Mesenchymal stem cell (in vitro differentiated cells and primary cell): ENCODE data around the gene MAP7D1.

ENCODE experiments used
- DNase-seq: peaks from one replicate; pipeline ENCODE4 v3.0.0-alpha.2; 2013
- H2AFZ ChIP-seq: one replicate; pipeline ENCODE4 v1.6.1; 2013; ENCODE audit warnings: low read depth, mild to moderate bottlenecking, control low read depth, inconsistent platforms, low read length, moderate library complexity
- H2AK5ac ChIP-seq: 2 replicates; pipeline ENCODE4 v1.6.1; 2013; ENCODE audit warnings: low read length, moderate library complexity, mild to moderate bottlenecking, inconsistent platforms; ENCODE audit not compliant: severe bottlenecking
- H2BK120ac ChIP-seq: one replicate; pipeline ENCODE4 v1.6.1; 2013; ENCODE audit warnings: low read depth, mild to moderate bottlenecking, inconsistent platforms, low read length, moderate library complexity
- H2BK12ac ChIP-seq, 2 experiments: one replicate each; pipeline ENCODE4 v1.6.1; 2013; ENCODE audit warnings: inconsistent platforms in 2 of 2, low read length in 2 of 2, mild to moderate bottlenecking in 2 of 2, moderate library complexity in 2 of 2, control low read depth in 1 of 2
- H2BK15ac ChIP-seq: one replicate; pipeline ENCODE4 v1.6.1; 2013; ENCODE audit warnings: mild to moderate bottlenecking, low read depth, inconsistent platforms; ENCODE audit not compliant: poor library complexity, severe bottlenecking
- H2BK5ac ChIP-seq: 2 replicates; pipeline ENCODE4 v1.6.1; 2013; ENCODE audit warnings: low read depth, mild to moderate bottlenecking, low read length, control low read depth, inconsistent platforms; ENCODE audit not compliant: poor library complexity, severe bottlenecking
- H3K14ac ChIP-seq, 2 experiments: one replicate each; pipeline ENCODE4 v1.6.1; 2013; ENCODE audit warnings: inconsistent platforms in 2 of 2, low read length in 2 of 2, control low read depth in 1 of 2, mild to moderate bottlenecking in 1 of 2, moderate library complexity in 1 of 2
- H3K18ac ChIP-seq, 2 experiments: one replicate each; pipeline ENCODE4 v1.6.1; 2013; ENCODE audit warnings: inconsistent platforms in 2 of 2, low read length in 2 of 2, control low read depth in 1 of 2, low read depth in 1 of 2, mild to moderate bottlenecking in 1 of 2
- H3K23ac ChIP-seq, 2 experiments: one replicate each; pipeline ENCODE4 v1.6.1; 2013; ENCODE audit warnings: inconsistent platforms in 2 of 2, low read length in 2 of 2, mild to moderate bottlenecking in 2 of 2, moderate library complexity in 2 of 2, control low read depth in 1 of 2
- H3K27ac ChIP-seq: 2 replicates; pipeline ENCODE4 v1.5.1; 2013; ENCODE audit warnings: mild to moderate bottlenecking, moderate library complexity, low read length, control low read depth, inconsistent platforms; ENCODE audit not compliant: poor library complexity, severe bottlenecking
- H3K27me3 ChIP-seq, 2 experiments: 2 replicates each; pipeline versions ENCODE4 v1.6.1 to v1.7.0; 2013; ENCODE audit warnings: low read length in 2 of 2, mild to moderate bottlenecking in 2 of 2, moderate library complexity in 2 of 2, control low read depth in 1 of 2, inconsistent platforms in 1 of 2; ENCODE audit not compliant: control insufficient read depth in 1 of 2, insufficient read depth in 1 of 2
- H3K36me3 ChIP-seq, 2 experiments: 2 replicates each; pipeline versions ENCODE4 v1.6.1 to v1.7.0; 2013; ENCODE audit warnings: low read length in 2 of 2, control low read depth in 1 of 2, inconsistent platforms in 1 of 2, low read depth in 1 of 2, mild to moderate bottlenecking in 1 of 2; ENCODE audit not compliant: insufficient read depth in 2 of 2, control insufficient read depth in 1 of 2
- H3K4ac ChIP-seq, 2 experiments: one replicate each; pipeline ENCODE4 v1.6.1; 2013; ENCODE audit warnings: inconsistent platforms in 2 of 2, low read length in 2 of 2, mild to moderate bottlenecking in 2 of 2, moderate library complexity in 2 of 2, control low read depth in 1 of 2, low read depth in 1 of 2
- H3K4me1 ChIP-seq: 2 replicates; pipeline ENCODE4 v1.6.1; 2013; ENCODE audit warnings: low read depth, low read length, control low read depth; ENCODE audit not compliant: control insufficient read depth, insufficient read depth
- H3K4me2 ChIP-seq: 2 replicates; pipeline ENCODE4 v1.6.1; 2013; ENCODE audit warnings: low read length, mild to moderate bottlenecking, inconsistent platforms; ENCODE audit not compliant: poor library complexity, severe bottlenecking
- H3K4me3 ChIP-seq, 2 experiments: 2 replicates each; pipeline versions ENCODE4 v1.5.1 to v1.7.0; 2013; ENCODE audit warnings: low read length in 2 of 2, mild to moderate bottlenecking in 2 of 2, control low read depth in 1 of 2, low read depth in 1 of 2; ENCODE audit not compliant: insufficient read depth in 1 of 2
- H3K79me1 ChIP-seq: replicated peaks from 2 replicates; pipeline ENCODE4 v1.6.1; 2013; ENCODE audit warnings: mild to moderate bottlenecking, control low read depth, low read length, inconsistent platforms; ENCODE audit not compliant: poor library complexity, severe bottlenecking
- H3K9ac ChIP-seq: 2 replicates; pipeline ENCODE4 v1.7.0; 2013; ENCODE audit warnings: mild to moderate bottlenecking, low read length, moderate library complexity
- H3K9me3 ChIP-seq: 2 replicates; pipeline ENCODE4 v1.7.0; 2013; ENCODE audit warnings: mild to moderate bottlenecking, low read length; ENCODE audit not compliant: control insufficient read depth
- H4K8ac ChIP-seq: one replicate; pipeline ENCODE4 v1.6.1; 2013; ENCODE audit warnings: inconsistent platforms, mild to moderate bottlenecking, low read length, moderate library complexity
- H4K91ac ChIP-seq: one replicate; pipeline ENCODE4 v1.6.1; 2013; ENCODE audit warnings: mild to moderate bottlenecking, low read length, inconsistent platforms
- WGBS: methylation state at CpG from one replicate; pipeline ENCODE4 v1.1.7; 2013; ENCODE audit warnings: mixed read lengths; 5-methylcytosine and 5-hydroxymethylcytosine counted together

Gene MAP7D1

DNA sequence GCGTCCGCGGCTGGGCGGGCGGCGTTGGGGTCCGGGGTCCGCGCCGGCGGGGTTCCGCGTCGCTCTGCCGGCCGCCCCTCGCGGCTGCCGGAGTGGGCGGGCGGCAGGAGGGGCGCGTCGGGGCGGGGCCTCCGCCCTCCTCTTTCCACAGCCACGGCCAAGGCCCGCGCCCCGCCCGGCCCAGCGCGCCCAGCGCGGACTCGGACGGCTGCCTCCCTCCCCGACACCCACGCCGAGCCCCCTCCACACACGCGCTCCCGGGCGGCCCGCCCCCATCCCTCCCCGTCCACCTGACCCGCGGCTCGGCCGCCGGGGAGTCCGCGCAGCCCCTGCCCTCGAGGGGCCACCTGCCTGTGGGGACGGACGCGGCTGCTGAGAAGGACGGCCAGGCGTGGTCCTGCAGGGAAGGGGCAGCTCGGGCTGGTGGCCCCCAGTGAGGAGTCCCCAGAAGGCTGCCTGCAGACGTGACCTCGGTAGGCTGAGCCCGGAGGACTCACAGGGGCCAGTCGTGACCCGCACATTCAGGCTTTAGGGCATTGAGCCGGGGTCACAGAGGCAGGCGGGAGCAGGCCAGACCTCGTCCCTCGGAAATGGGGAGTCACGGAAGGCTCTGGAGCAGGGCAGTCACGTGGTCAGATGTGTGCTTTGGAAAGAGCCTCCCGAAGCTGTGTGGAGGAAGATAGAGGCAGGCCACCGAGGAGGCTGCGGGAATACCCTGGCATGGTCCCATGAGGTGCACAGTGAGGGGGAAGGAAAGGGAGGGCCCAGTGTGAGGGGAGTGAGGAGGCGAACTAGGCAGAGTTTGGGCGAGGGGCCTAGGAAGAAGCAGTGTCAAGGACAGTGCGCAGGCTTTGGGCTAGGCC is 30.6 kb upstream of the MAP7D1 start, which contains the start of gene COL8A2:
Gene COL8A2, minus strand, starts transcription at position 94 of the 863 bp plus-strand sequence. CDS start 24,980 bp downstream, outside the sequence.
- Histone ChIP-seq H4K8ac (no peak within 1 kb of the TSS), H3K4ac (no peak within 1 kb of the TSS), H3K27ac (no peak within 1 kb of the TSS), H3K36me3 (no peaks in the 10 kb centered on the region), H3K9ac (peak within 1 kb of the TSS; percentile 78), H3K14ac (no peak within 1 kb of the TSS), H2AK5ac (no peak within 1 kb of the TSS), H2BK5ac (no peak within 1 kb of the TSS), H3K79me1 (peaks cover 2% of the 10 kb centered on the region), H3K4me3 (peak within 1 kb of the TSS; percentile 56 to 75), H3K27me3 (peaks cover 0 to 9% of the 10 kb centered on the region in 2 experiments), H4K91ac (no peak within 1 kb of the TSS), H2BK12ac (no peak within 1 kb of the TSS), H3K23ac (no peak within 1 kb of the TSS), H3K4me2 (peak within 1 kb of the TSS; percentile 64), H3K4me1 (peaks cover 47% of the 10 kb centered on the region), H3K18ac (peak within 1 kb of the TSS in 1 of 2 experiments; percentile 18), H2BK120ac (no peak within 1 kb of the TSS), H2BK15ac (peak within 1 kb of the TSS; percentile 50), H3K9me3 (no peaks in the 10 kb centered on the region), H2AFZ (no peak within 1 kb of the TSS)
- no peak for DNase-seq
- WGBS: 16% methylated on average over 54 of the region's 77 CpGs

DNA sequence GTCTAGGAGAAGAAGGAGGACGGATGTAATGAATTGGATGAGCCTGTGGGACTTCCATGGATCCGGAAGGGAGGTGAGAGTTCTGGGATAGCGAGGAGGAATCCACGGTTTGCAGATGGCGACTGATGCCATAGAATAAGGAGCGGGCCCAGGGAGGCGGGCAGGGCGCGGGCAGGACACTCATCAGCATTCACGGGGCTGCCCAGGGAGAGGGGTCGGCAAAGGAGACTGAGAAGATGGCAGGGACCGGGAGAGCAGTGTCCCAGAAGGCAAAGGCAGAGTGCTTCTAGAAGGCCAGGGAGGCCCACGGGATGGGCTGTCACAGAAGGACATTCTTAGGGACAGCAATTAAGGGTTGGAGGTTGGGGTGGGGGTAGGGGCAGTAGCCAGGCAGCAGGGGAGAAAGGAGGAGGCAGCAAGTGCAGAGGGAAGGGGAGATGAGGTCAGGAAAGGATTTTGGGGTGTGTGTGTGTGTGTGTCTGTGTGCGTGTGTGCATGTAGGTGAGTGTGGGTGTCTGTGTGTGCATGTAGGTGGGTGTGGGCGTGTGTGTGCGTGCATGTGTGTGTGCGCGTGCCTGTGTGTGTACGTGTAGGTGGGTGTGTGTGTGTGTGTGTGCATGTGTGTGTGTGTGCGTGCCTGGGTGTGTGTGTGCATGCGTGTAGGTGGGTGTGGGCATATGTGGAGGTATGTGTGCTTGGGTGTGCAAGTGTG is 29.8 kb upstream of the MAP7D1 start:
- Histone ChIP-seq H2BK12ac (no peak overlapping the region), H3K18ac (peak overlapping the region in 1 of 2 experiments; percentile 49), H4K91ac (peak overlapping the region; percentile 35), H4K8ac (no peak overlapping the region), H2BK120ac (no peak overlapping the region), H3K4ac (no peak overlapping the region), H3K4me3 (peak overlapping the region in 1 of 2 experiments; percentile 75), H2BK15ac (no peak overlapping the region), H3K23ac (no peak overlapping the region), H3K9ac (peak overlapping the region; percentile 78), H3K36me3 (no peaks in the 10 kb centered on the region), H3K9me3 (no peaks in the 10 kb centered on the region), H2AK5ac (no peak overlapping the region), H2BK5ac (no peak overlapping the region), H3K4me1 (peaks cover 49% of the 10 kb centered on the region), H3K14ac (peak overlapping the region in 1 of 2 experiments; percentile 2), H3K79me1 (peaks cover 2% of the 10 kb centered on the region), H2AFZ (no peak overlapping the region), H3K27me3 (peaks cover 0 to 9% of the 10 kb centered on the region in 2 experiments), H3K4me2 (no peak overlapping the region), H3K27ac (no peak overlapping the region)
- 81% methylated on average over 21 of the region's 21 CpGs for WGBS
- no peak for DNase-seq

DNA sequence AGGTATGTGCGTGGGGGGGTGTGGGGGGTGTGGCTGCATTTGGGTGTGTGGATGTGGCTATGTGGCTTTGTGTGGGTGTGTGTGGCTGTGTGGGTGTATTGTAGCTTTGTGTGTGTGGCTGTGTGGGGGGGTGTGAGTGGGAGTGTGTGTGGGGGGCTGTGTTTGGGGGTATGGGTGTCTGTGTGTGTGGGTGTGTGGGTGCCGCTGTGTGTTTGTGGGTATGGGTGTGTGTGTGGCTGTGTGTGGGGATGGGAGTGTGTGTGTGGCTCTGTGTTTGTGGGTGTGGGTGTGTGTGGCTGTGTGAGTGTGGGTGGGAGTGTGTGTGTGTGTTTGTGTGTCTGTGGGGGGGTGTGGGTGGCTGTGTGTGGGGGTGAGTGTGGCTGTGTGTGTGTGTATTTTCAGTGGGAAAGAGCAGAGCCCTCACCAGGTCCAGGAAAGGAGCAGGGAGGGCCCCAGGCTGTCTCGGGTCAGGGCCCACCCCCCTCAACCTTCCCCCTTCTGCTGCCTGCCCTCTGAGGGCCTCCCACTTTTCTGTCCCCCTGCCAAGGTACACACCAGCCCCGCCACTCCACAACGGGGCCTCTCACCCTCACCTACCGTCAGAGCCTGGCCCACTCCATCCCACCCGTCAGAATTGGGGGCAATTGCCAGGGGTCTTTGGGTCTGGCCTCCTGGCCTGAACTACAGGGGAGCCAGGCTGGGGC is 29.0 kb upstream of the MAP7D1 start:
- Histone ChIP-seq H3K27ac (no peak overlapping the region), H4K8ac (no peak overlapping the region), H2BK12ac (no peak overlapping the region), H3K4ac (no peak overlapping the region), H3K27me3 (peaks cover 0 to 9% of the 10 kb centered on the region in 2 experiments), H2BK5ac (no peak overlapping the region), H3K4me2 (no peak overlapping the region), H2BK120ac (no peak overlapping the region), H4K91ac (no peak overlapping the region), H2AK5ac (peak overlapping the region; percentile 37), H3K36me3 (no peaks in the 10 kb centered on the region), H3K4me1 (peaks cover 49% of the 10 kb centered on the region), H2BK15ac (no peak overlapping the region), H3K23ac (no peak overlapping the region), H3K14ac (peak overlapping the region in 1 of 2 experiments; percentile 53), H3K18ac (no peak overlapping the region), H2AFZ (no peak overlapping the region), H3K4me3 (no peak overlapping the region), H3K79me1 (peaks cover 2% of the 10 kb centered on the region), H3K9ac (no peak overlapping the region), H3K9me3 (no peaks in the 10 kb centered on the region)
- WGBS: 85% methylated on average over 6 of the region's 7 CpGs
- DNase-seq: no peak
